HG02642 (cell line): ENCODE measurements around the gene JAG1.

Experiments used
- ATAC-seq: cut with Tn5 transposase; IDR thresholded peaks from one replicate; pipeline ENCODE4 v1.9.1; 2021; ENCODE audit warnings: mild to moderate bottlenecking; ENCODE audit not compliant: unreplicated experiment, poor library complexity

The JAG1 gene

DNA sequence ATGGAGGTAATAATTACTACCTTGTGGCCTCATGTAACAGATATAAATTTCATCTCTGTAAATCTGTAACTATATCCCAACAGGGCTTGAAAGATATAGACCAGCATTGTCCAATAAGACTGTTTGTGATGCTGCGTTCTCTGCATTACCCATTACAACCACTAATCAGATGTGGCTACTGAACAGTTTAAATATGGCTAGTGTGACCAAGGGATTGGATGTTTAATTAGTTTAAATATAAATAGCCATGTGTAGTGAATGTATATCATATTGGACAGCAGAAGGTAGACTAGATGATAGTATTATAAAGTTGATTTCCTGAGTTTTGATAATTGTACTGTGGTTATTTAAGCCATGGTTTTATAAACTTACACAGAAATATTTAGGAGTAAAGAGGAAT is 27.8 kb upstream of the JAG1 start:
- ATAC-seq = no peak

DNA sequence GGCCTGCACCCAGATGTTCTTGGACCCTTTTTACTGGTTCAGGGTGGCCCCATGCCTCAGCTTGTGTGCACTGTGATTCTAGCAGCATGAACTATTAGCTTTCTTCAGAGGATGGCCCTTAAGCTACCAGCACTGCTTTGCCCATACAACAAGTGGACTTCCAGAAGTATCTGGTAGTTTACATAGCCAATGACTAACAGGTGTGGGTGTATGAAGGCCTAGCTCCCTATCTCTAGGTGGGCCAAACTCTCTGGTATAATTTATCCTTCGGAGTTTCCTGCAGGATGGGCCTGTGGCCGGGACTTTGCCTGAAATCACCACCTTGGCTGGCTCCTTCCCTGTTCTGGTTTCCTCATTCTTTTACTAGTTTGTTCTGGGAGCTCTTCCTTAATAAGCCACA is 26.1 kb upstream of the JAG1 start:
- no peak for ATAC-seq

DNA sequence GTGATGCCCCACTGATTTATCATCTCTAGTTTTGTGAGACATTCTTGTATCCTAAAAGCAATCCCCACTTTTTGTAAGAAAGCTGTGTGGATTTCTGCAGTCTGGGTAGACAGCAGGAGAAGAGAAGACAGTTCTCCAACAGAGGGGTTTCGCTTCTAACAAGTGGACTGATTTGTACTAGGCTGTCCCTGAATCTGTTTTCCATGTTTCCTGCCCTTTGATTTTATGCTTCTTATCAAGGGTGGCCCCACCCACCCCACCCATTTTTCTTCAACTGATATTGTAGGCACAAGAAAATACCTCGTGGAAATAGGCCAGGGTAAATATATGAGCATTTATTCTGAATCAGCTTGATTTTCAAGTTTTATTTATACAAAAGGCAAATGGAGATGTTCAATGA is 25.7 kb upstream of the JAG1 start:
- no peak for ATAC-seq

DNA sequence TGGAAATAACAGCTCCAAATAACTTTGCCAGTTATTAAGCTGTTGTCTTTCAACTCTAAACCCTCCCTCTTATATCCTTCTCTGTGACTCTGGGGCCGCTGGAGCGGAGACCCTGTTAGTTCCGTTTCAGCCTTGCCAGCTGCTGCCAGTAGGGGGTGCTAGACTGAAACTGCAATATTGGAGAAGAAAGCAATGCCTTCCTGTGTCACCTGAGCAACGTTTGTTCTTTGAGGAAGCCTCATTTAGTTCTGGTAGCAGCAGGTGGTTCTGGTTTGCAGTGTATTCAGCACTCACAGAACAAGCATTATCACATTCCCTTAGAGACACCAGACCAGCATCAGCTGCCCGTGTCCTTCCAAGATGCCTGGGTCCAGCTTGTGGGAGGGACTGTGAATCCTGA is 22.9 kb upstream of the JAG1 start:
- ATAC-seq = peak; percentile 41

DNA sequence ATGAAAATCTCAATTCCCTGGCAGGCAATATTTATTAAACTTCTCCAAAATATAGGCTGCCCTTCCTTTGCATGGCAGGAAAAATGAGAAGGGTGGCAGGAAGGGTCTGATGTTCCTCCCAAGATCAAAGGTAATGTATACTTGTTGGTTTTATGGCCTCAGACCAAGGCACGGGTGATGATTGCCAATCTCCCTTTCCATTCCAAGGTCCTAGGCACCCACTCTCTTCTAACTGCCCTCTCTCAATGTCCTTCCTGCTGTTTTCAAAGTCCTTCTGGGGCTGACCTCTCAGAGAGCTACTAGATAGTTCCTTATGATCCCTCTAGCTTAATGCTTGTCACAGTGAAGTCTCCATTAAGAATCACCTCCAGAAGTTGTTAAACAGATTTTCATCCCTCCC is 15.6 kb upstream of the JAG1 start:
- no peak for ATAC-seq

DNA sequence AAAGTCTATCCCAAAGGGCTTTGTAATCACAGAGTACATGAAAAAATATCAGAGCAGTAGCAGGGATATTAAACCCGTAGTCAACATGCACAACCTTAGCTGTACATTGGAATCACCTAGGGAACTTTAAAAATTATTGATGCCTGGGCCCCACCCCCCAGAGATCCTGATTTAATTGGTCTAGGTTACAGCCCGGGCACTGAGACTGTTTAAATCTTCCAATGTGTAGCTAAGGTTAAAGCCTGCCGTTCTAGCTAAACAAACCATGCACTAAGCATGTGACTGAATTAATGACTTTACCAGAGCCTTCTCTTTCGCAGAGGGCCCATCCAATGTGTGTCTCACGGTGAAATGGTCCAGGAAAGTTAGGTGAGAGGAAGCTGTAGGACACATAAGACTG is 14.1 kb upstream of the JAG1 start:
- no peak for ATAC-seq

DNA sequence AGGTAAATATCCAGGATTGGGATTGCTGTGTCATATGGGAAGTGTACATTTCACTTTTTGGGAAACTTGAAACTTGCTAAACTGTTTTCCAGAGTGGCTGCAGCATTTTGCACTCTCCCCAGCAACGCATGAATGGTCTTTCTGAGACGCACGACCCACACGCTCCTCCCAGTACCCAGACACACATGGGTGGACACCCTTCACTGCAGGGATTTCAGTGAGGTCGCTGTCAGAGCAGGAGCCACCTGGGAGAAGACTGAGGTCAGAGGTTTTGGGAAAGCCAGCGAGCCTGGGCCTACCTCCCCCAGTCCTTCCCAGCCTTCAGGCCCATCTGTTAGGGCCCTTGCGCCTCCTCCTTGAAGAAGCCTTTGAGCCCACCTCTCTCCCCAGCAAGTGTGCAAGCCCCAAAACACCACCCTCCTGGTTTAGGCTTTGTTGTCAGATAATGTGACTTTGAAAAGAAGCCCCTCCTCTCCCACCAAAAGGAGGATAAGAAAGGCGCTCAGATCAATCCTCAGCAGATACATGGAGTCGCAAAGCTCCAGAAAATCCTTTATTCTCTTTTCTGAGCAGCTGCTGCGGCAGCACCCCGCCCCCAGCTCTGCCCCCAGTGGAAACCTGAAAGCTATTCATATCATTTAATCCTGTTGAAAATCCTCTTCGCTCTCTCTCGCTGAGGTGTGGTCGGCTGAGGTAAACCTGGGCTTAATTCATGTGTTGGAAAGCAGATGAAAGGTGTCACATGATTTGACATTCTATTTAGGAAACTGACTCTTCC is 12.7 kb upstream of the JAG1 start:
- ATAC-seq = no peak

DNA sequence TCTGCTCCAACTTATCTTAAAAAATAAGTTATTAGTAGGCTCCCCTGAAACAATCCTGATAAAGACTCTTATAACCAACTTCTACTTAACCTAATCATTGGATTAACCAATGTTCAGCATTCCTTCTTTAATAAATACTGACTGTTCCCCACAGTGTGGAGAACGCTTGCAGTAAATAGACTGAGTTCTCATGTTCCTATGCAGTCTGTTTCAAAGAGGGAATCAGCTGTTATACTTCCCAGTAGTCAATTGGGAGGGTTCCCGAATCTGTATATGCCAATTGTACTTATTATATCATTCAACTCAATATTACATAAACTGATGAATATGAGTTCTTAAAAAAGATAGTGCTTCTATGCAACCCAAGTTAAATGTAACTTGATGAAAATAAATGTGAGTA is 9.7 kb upstream of the JAG1 start:
- ATAC-seq = no peak

DNA sequence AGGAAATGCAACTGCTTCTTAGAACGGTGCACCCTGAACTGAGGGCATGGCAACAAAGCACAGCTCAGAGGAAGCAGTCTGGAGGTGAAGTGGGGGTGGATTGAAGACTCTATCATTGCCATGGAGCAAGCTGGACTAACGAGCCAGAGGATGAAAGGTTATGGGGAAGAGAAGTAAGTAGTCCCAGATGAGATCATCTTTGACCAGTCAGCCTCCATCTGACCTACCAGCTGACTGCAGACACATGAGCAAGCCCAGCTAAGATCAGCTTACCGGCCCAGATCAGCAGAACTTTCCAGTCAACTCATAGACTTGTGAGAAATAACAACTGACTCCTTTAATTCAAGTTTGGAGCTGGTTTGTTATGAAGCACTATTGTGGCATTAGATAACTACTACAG is 9.1 kb upstream of the JAG1 start:
- no peak for ATAC-seq

DNA sequence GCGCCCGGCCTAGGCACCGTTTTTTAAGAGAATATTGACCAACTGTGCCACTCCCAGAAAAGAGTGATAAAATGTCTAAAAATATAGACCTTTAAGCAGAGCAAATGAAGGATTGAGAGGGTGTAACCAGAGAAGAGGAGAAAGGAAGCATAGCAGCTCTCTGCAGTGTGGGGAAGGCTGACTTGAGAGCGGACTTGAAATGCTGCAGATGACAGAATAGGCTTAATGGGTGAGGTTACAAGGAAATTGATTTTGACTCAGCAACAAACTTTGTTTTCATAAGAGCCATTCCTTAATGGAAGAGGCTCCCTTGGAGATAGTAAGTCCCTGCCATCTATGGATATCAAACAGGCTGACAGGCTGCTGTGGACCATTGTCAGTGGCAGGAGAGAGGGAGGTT is 7.7 kb upstream of the JAG1 start:
- no peak for ATAC-seq

DNA sequence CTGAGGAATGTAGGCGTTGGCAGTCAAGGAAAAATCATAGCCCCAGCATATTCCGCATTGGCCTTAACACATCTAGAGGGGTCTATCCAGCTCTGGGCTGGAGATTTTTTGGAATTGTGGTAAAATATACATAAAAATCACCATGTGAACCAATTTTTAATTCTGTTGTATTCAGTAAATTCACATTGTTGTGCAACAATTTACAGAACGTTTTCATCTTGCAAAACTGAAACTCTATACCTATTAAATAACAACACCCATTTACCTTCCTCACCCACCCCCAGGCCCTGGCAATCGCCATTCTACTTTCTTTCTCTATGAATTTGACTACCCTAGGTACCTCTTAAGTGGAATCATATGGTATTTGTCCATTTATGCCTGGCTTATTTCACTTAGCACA is 6.8 kb upstream of the JAG1 start:
- no peak for ATAC-seq

DNA sequence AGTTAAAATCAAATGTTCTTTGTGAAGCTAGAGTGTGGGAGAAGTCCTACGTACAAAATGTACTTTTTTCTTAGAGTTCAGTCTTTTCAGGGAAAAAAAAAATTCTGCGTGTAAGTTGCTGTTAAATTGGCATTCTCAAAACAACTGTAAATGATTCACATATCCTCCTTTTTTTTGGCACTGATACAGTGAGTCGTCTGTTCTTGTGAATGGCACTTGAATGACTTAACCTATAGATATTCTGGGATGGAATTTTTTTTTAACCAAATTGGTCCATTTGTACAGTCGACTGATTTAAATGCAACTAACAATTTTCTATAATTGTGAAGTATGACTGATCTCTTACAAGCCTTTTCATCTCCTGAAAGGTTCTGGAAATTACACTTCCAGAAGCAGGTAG is 5.5 kb upstream of the JAG1 start:
- ATAC-seq = no peak

DNA sequence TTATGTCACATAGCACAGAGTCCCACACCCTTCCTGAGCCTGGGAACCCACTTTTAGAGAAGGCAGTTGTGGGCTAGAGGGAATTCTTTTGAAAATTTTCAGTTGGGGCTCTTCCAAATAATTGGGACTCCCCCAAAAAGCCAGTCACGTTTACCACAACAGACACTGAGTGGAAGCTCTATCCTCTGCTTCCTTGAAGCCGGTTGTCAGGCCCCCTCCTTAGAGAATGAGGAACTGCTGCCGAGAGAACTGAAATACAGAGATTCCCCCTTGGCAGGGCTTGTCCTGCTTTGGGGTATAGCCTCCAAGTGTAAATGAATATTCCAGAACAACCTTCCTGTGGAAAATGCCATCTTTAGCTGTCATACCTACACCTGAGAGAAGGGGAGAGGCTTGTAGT is 2.7 kb upstream of the JAG1 start:
- no peak for ATAC-seq

DNA sequence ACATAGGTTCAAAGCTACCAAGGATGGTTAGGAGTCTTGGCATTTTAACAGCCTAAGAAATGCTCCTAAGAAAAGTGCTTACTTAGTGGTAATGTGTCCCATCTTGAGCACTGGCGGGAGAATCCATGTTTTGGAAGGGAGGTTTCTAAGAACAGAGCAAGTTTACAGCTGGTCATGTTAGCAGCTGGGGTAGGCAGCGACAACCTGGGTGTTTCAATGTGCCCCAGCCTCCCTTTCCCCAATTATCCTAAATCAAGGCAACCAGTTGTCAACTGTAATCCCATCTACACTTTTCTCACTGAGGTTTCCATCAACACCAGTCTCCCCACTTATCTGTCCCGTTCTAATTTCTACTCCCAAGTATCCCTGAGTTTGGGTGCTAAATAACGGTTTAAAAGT is 1.6 kb upstream of the JAG1 start:
- ATAC-seq = no peak

DNA sequence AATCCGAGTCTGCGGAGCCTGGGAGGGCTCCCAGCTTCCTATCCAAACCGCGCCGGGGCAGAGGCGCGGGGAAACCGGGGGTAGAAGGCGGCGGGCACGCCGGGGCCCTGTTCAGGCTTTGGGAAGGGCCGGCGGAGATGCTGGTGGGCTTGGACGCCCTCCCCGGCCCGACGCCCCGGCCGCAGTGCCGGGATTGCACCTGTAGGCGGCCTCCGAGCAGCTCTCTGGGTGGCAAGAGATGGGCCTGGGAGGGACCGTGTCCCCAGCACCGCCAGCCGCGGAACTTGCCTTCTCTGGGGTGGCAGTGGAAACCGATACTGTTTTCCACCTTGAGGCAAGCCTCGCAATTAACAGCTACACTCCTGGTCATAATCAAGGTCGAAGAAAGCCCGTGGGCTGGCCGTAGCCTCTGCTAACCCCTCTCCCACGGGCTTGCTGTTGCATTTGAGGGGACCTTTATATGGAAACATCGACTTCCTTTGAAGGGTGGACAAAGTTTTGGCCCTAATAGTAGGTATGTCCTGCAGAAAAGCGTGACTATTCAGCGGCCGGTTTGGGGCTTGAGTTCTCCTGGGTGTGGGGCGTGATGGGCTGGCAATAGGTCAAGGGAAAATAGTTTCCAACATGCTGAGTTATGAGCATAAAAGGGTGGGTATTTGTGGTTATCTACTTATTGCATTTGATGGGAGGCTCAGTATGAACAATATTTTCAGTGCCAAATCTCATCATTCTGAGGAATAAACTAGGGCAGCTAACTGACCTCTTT is 1.1 kb upstream of the JAG1 start:
- peak; percentile 51 for ATAC-seq

DNA sequence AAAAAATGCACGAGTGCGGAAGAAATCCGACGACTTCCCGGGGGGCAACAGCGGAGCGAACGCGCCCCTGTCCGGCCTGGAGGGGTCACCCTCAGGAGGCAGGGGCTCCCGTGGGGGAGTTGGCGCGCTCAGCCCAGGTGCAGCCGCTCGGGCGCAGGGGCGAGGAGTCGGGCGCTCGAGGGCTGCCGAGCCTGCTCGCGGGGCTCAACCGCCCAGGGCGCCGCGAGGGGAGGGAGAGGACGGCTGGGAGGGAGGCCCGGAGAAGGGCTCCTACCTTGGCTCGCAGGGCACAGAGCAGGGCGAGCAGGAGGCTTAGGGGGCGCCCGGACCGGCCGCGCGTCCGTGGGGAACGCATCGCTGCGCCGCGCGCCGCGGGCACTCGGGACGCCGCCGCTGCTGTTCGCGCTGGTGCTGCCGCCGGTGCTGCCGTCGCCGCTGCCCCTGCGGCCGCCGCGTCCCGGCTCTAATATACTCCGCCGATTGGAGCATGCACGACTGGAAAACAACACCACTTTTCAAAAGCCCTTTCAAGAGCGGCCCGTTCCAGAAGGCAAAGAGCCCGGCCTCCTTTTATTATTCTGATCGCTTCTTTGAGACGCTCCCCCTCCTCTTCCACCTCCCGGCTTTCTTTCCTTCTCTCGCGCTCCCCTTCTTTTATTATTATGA is 490 bp downstream of the JAG1 start:
- no peak for ATAC-seq

DNA sequence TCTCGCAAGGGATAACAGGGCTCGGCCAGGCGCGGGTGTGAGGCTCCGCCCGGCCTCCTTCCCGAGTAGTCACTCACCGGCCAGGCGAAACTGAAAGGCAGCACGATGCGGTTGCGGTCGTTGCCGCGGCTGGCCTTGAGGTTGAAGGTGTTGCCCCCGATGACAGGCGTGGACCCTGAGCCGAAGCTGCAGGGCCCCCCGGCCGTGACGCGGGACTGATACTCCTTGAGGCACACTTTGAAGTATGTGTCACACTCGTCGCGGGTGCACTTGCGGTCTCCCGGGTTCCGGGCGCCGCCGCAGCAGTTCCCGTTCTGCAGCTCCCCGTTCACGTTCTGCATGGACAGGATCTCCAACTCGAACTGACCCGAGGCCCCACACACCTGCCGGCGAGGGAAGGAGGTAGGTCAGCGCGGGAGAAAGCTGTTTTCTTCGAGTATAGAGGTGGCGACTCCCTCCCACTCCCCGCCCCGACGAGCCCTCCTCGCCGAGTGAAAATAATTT is 1.1 kb downstream of the JAG1 start:
- ATAC-seq = no peak

DNA sequence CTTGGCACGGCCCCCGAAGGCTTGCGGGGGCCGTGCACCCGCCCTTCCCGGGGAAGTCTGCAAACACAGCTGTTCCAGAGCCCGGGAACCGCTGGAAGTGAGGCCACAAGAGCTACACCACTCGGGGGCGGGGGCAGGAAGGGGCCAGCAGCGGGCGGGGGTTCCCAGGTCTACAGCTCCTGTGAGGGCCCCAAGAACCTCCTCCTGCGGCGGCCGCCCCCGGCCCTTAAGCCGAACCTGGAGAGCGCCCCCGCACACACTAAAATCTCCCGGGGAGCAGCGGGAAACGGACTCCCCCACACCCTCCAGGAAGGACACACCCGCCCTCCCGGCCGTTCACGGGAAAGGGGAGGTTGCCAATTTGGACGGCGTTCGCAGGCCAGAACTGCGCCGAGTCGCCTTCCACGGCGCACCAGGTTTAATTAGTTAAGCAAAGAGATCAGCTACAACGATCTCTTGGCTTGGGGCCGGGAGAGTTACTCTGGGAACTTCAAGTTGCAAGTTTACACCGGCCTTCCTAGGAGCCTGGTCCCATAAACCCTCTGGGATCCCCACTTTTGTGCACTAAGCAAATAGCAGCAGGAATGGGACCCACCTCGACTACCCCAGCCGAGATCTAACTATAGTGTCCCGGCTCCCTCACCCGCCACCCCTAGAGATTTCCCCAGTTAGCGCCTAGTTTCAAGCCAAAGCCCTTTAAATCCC is 1.7 kb downstream of the JAG1 start:
- no peak for ATAC-seq

DNA sequence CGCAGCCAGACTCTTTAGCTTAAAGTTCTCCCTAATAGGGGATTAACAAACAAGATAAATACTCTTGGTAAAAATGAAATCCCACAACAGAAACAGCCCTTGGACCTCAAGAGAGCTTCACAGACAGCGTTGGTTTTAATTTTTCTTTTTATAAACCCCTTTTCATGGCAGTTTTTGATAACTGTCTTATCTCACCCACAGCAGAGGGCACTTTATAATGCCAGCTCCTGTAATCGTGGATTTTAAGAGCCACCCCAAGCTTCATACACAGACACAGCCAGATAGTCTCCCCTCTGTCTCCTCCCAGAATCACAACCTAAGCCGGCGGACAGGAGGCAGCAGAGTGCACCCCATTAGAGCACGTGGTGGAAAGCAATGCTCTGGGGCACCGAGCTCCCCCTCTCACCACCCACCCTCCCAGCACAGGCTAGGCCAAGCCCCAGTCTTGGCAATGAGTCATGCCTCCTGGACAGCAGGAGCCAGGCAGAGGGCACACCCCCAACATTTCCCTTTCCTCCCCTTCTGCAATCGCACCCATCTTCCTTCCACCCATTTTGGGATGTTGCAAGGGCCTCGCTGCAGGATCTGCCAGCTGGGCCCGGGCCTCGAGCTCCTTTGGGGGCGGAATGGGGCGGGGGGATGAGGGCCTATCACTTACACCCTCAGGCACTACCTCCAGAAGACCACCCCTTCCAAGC is 2.4 kb downstream of the JAG1 start:
- ATAC-seq = peak; percentile 25
